GM19239 (cell line): ENCODE data around the gene DLX2.

ENCODE experiments used
- DNase-seq: peaks from one replicate; pipeline ENCODE4 v3.0.0; 2011; ENCODE audit warnings: low spot score; ENCODE audit not compliant: insufficient read length
- FAIRE-seq: peaks from 2 replicates; lab custom pipeline; 2011; peaks lifted over from hg19 to GRCh38; lab: Jason Lieb, UNC

DLX2 gene

DNA sequence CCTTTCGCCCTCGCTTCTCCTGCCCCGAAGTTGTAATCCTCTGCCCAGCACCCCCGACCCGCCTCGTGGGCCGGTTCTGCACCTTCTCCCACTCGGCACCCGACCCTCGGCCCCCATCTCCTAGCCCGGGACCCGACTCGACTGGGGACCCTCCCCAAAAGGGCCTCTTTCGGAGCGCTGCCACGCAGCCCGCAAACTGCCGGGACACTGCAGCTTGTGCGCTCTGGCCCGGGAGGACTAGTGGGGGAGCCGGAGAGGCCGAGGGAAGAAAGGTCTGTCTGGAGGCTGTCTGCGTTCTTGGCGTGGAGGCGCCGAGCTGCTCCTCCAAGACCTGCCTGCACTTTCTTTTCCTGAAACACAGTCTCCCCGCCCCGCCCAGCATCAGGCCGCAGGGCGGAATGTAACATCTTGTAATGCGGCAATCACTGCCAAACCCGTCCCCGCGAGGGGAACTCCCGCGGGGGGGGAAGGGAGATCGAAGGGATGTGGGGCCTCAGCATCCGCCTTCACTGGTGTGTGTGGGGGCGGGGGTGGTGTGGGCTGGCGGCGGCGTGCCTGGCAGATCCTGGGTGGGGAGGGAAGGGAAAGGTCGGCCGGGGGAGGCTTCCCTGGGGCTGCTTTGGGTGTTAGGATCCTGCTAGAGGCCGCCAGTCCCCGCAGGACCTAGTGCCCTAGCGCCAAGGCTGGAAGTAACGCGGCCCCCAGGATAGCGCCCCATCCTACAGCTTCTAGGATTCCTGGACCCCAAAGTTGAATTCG is 7.4 kb downstream of the DLX2 start:
- DNase-seq: no peak
- peak; percentile 23 for FAIRE-seq

DNA sequence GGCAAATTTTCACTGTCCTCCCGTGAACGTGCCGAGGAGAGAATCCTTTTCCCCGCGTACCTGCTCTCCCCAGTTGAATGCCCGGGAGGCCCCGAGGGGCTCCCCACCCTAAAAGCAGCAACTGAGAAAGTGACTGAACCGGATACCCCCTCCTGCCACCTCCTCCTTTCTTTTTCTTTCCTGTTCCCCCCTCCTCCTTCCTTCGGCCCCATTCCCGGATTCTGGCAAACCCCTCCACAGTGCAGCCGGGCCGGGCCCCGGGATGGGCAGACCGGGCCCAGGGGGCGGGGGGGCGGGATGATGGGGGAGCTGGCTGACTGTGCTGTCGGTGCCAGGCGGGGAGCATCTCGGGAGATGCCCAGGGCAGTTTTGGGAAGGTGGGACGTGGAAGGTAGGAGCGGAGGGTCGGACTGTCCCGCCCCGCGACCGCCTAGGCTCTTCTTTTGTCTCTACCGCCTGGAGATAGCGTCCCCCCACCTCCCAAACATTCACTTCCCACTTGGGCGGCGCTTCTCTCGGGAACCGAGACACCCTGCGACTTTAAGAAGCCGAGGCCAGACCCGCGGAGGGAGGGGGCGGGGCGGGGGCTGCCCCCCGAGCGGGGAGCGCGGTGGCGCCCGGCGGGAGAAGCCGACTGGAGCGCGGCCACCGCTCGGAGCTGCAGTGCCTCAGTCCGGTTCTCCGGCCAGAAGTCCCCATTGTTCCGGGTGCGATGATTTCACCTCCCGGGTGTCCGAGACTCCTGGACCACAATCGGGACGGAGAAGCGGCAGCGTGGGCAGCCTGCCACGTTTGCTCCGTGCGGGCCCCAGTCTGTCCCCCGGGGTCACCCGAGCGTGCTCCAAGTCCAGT is 8.2 kb downstream of the DLX2 start:
- FAIRE-seq (no peak), DNase-seq (no peak)

DNA sequence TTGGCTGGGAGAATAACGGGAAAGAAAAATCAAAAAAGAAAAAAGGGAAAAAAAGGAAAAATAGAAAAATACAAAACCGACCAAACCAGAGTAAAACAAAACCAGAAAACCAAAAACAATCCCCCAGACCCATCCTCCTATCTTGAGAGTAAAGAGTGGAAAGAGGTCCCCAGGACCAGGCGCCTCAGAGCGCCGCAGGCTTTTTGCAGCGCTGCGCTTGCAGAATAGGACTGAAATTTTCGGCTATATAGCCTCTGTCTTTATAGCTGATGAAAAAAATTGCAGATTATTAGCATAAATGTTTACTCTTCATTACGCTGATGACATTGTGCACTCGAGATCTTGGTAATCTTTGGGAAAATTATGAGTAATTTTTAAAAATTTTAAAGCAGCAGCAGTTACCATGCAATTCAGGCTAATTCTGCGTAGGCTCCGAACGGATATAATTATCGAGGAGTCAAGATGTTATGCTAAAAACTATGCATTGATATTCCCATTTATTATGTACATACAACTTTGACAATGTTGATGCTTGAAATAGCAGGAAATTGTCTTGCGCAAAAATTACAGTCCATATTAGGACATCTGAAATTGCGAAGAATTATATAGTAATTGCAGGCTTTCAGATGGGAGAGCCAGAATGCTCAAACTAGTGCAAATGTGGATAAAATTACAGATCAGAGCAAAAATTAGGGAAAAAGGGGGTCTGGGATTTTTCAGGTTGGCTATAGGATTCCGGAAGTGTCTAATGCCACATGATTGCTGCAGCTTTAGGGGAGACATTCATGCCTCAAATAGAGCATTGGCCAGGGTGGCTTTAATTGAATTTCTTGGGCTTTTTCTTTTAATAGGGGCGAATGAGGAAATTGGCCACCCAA is 9.0 kb downstream of the DLX2 start:
- no peak for DNase-seq
- FAIRE-seq: no peak

DNA sequence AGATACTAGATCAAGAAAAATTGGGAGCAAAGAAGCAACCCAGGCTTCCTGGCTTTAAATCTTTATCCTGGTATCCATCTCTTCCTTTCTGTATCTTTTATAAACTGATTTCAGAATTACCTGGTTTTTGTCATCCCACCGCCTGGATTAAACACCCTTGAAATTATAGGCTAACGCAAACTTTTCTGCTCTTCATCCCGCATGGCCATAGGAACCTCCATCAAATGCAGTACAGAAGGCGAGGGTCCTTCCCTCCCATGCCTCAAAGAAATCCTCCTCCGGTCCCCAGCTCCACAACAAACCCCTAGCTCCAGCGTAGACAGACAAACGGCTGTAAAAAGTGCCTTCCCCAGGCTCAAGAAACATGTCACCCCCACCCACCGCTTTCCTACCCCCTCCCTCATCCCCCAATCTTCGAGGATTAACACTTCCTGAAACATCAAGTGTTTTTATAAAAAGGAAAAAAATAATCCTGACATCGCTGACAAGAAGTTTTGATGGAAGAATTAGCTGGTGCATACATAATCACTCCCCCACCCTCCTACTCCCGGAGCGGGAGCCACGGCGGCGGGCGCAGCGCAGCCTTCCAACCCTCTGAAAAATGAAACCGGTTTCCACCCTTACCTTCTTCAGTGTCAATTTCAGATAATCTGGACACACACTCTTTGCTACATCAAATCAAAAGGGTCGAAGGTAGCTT is 9.8 kb downstream of the DLX2 start:
- DNase-seq: no peak
- FAIRE-seq: no peak

DNA sequence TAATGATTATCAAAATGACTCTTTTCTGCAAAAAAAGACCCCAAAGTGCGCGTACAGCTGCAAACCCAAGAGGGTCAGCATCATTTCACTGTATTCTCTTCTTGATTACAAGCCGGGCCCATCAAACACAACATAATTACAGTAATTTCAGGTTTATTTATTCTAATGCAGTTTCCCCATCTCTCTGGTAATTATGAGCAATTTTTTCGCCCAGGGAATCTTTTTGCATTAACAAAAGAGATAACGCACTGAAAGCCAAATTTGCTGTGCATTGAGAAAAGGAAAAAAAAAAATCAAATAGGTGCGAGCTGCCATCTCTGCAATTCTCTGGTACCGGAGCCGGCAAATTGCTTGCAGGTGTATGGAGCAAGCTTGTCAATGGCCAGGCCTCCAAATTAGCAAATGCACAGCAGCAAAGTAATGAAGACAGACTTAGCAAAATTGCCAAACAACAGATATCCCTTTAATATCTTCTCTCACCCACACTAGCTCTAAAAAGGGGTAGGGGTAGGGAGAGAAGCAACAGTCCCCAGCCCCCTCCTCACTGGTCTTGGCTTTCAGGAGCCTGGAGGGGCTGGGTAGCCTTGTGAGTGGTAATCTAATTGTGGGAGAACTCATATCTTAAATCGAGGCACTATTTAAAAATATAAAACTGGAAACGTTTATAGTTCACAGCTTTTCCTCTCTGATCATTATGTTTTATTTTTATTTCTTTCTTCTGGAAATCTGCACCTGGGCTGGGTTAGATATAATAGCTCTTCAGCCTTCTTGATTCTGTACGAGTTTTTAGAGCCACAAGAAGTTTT is 10.7 kb downstream of the DLX2 start:
- FAIRE-seq (peak; percentile 8), DNase-seq (no peak)

DNA sequence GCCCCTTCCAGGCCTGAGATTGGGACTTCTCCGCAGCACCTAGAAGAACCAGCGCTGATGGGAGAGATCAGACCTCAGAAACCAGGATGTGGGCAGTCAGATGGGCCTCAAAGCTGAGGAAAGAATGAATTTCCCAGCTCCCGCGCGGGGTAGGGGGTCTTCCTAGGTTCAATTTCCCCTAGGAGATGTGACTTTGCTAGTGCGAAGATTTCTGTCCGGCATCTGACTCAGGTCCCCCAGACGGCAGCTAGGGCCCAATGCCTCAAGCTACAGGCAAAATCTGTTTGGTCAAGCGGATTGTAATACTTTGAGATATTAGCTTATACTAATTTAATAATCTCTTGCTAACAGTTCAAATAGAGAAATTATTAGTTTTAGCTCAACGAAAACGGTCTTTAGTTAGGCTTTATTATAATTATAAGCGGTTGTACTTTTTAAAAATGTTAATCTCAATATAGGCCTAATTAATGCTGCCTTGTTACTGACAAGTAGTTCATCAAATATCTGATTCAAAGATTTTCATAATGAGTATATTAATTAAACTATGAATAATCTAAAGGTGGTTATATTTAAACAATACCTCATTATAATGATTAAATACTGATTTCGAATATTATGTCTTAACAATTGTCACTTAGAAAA is 11.6 kb downstream of the DLX2 start:
- no peak for DNase-seq
- FAIRE-seq: no peak

DNA sequence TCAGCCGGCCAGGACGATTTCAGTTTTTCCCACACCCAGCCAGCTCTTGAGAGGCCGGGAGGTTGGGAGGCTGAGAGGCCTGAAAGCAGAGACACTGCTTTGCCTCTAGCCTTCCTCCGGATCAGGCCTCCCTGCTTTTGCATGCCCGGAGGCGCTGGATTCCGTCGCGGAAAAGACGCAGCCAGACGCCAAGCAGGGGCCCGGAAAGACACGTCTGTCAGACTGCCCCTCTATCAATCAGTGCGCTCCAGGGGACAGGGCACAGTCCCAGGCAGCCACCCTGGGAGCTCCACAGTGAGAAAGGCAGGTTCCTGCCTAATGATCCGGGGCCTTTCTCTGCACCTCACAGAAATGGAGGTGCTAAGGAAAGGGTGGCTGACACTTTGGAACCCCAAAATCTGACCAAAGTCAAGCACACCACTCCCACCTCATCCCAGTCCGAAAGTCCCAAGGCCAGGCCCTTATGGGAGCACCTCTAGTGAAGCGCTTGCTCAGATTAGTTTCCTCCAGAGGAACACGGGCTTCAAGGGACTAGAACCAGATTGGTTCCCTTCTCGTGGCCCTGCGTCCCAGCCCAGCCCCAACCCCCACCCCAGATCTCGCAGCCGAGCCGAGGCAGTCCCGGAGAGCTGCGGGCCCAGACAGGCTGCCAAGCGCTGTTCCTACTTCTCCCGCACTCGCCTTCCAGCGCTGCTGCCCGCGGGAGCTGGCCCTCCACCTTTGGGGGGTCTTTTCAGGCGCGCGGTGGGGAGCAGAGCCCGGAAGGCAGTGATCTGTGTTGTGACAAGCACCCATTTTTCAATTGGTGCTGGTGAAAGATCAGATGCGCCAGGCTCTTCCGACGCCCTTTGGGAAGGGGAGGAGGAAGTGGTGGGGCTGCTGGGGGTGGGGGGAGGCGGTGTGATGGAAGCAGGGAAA is 12.4 kb downstream of the DLX2 start:
- no peak for DNase-seq
- FAIRE-seq: no peak

DNA sequence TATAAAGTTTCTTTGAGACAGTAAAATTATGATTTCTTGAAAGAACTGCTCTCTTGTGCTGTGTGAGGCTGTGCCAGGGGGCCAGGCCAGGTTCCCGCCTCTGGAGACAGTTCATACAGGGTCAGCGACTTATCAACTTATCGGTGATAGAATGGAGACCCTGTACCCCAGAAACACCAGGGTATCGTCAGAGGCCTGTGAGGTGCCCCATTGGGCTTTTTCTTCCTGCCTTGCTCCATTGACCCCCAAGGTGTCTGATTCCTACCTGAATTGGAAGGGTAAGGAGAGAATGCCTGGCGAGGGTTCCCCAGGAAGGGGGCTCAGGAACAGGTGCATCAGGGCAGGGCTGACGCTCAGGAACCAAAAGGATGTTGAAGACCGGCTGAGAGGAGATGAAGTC is 13.1 kb downstream of the DLX2 start:
- no peak for FAIRE-seq
- no peak for DNase-seq

DNA sequence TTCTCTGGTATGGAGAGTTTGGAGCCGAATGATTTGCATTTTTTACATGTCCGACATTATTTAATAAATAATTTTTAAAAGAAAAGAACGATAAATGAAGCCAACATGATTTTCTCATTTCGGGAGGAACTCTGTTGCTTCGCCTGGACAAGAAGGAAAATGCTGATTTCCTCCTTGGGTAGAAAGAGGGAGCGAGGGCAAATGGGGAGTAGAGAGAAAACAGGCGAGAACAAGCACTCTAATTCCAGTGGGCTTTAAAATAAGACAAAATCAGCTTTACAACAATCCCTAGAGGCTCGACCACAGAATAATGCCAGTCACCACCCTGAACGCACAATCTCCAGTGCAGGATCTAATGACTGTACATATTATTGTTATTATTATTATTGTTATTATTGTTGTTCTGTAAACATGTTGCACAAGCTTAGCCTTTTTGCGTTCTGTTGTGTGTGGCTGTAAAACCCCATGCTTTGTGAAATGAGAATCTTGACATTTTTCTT is 13.6 kb downstream of the DLX2 start:
- FAIRE-seq (no peak), DNase-seq (no peak)

DNA sequence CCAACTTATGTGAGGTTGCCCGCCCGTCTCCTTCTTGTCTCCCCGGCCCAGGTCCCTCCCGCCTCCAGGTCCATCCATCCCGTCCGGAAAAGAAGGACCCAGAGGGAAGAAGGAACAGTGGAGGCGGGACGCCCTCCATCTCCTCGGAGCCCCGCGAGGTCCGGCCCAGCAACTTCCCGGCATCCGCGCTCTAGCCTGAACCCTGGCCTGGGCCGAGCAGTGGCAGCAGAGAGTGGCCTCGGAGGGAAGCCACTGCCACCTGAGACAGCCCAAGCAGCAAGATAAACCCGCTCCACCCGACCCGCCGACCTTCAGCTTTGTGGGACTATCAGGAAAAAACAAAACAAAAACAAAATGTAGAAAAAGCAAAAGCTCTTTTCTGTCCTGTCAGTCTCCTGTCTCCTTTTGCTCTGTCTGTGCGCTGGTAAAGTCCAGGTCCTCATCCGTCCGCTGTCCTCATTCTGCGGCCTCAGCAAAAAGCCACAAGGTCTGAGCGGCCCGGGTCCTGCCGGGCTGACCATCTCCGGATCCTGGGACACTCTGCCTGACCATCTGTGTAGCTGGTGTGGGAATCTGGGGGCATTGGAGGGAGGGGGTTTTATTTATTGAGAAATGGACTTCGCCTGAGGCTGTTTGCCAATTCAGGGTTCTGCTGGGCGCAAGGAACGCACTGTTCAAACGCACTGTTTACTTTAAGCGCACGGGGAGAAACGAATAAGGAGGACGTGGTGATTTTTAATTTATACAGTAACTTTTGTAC is 14.3 kb downstream of the DLX2 start:
- no peak for DNase-seq

DNA sequence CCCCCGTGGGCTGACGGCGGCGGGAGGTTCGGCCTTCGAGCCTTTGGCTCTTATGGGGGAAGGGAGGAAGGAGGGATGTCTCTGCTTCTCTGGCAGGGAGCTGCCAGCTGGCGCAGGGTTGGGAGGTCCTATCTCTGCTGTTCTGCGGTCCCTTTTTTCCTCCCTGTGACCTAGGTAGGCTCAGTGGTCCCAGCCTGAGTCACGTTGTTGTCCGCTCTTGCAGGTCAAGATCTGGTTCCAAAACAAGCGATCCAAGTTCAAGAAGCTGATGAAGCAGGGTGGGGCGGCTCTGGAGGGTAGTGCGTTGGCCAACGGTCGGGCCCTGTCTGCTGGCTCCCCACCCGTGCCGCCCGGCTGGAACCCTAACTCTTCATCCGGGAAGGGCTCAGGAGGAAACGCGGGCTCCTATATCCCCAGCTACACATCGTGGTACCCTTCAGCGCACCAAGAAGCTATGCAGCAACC is 14.9 kb downstream of the DLX2 start:
- FAIRE-seq (no peak), DNase-seq (no peak)

More for the DNA sequence above, 14.3 kb downstream of the DLX2 start:
- no peak for FAIRE-seq

DNA sequence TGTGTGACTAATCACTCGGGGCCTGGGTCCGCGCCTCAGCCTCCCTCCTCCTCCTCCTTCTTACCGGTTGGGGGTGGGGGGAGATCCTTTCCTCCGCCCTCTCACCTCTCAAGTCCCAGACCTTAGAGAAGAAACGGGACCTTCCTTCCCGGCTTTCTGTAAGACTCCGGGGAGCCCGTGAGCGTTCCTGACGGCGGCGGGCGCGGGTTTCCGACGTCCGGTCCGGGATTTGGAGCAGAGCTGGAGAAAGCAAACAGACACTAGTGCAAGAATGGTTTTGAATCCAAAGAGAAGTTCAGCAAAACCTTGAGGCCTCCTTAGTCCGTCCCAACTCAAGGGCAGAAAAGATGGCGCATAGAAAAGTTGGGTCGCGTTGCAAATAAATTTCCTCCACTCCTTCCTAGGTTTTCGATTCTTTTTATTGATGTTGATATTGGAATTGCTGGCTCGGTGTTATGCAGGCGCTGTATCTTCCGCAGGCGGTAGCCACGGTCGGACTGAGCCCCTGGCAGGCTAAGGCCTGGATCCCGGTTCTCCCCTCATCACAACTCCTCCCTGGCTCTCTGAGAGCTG is 15.4 kb downstream of the DLX2 start:
- no peak for FAIRE-seq
- no peak for DNase-seq

DNA sequence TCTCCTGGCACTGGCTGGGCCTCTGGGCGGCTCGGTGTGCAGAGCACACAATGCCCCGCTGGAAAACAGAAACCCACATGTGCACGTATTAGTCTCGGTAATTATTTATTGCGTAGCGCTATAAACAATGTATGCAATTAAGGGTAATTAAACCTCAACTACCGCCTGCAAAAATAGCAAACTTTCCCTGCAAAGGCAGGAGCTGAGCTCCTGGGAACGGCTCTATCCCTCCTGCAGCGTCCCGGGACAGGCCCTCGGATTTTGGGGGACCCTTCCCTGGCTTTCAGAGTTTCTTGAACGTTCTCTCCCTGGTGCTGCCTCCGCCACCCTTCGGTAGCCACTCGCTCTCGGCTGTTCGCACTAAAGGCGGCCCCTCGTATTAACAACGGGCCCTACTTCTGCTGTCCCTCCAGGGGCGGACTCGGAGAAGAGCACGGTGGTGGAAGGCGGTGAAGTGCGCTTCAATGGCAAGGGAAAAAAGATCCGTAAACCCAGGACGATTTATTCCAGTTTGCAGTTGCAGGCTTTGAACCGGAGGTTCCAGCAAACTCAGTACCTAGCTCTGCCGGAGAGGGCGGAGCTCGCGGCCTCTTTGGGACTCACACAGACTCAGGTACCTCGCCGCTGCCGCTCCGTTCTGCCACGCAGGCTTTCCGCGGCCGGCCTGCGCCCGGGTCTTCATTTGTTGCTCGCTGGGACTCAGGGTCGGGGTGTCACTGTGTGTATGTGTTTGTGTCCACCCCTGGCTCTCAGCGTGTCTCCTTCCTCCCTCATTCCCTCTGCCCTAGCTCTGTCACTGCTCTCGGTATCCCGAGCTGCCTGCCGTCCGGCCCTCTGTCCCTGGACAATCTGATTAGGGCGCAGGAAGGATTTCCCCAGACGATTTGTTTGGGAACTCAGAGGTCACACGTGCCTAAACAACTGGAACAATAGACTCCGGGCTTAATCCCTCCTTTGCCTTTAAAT is 16.2 kb downstream of the DLX2 start:
- FAIRE-seq: peak; percentile 65
- DNase-seq: no peak

DNA sequence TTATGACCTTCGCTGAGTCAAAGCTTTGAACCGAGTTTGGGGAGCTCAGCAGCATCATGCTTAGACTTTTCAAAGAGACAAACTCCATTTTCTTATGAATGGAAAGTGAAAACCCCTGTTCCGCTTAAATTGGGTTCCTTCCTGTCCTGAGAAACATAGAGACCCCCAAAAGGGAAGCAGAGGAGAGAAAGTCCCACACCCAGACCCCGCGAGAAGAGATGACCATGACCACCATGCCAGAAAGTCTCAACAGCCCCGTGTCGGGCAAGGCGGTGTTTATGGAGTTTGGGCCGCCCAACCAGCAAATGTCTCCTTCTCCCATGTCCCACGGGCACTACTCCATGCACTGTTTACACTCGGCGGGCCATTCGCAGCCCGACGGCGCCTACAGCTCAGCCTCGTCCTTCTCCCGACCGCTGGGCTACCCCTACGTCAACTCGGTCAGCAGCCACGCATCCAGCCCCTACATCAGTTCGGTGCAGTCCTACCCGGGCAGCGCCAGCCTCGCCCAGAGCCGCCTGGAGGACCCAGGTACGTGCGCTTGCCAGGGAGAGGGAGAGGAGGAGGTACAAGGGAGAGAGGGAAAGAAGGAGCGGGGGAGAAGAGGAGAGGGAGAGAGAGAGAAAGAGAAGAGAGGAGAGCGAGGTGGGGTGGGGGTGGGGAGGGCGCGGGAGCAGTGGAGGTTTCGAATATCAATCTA is 17.1 kb downstream of the DLX2 start, which contains the start of gene DLX1:
Gene DLX1 (plus strand): TSS at position 48 of the 700 bp plus-strand sequence. CDS start 171 bp downstream, at position 219.
- no peak for FAIRE-seq
- no peak for DNase-seq
